ENCODE data around the gene PTPRK. TPM values are rescaled to one million over a fixed set of nuclear protein-coding genes. Genes with fewer than 3 reads are reported as not detected.

Gene PTPRK
- total and polyA plus RNA-seq, 2 donors (not counting 1 experiment from before 2014, with no cell fraction given) = 16.2 to 18.7 TPM

- H3K27ac Mint-ChIP-seq = no peak overlapping the region
- Histone ChIP-seq H3K4me1 (ENCODE audit: control insufficient read depth in 2 of 2, insufficient read depth in 2 of 2, low read length in 2 of 2) (peaks cover 21 to 23% of the 10 kb centered on the region in 2 donors), H3K27me3 (replicated peaks in 1 of 4; ENCODE audit: control extremely low read depth in 1 of 4, control insufficient read depth in 3 of 4, insufficient read depth in 4 of 4, low read length in 3 of 4) (peaks cover 0 to 36% (median 32%) of the 10 kb centered on the region in 4 experiments), H3K4me2 (replicated peaks; ENCODE audit: low read depth, low read length, poor library complexity, severe bottlenecking) (peak overlapping the region; percentile 87), H3K4me3 (ENCODE audit: control extremely low read depth in 1 of 5, extremely low read depth in 1 of 5, insufficient read depth in 1 of 5, low read depth in 2 of 5, low read length in 4 of 5) (no peak overlapping the region), H3K36me3 (replicated peaks in 1 of 2; ENCODE audit: control extremely low read depth in 1 of 2, control insufficient read depth in 1 of 2, extremely low read depth in 1 of 2, insufficient read depth in 2 of 2, low read length in 1 of 2) (no peaks in the 10 kb centered on the region), H2AFZ (ENCODE audit: insufficient read depth, low read depth, low read length, poor library complexity, severe bottlenecking) (no peak overlapping the region), H4K20me1 (ENCODE audit: control insufficient read depth, insufficient read depth, low read length, poor library complexity, severe bottlenecking) (no peaks in the 10 kb centered on the region), H3K9me3 (ENCODE audit: control extremely low read depth in 1 of 3, control insufficient read depth in 2 of 3, insufficient read depth in 1 of 3, low read length in 2 of 3) (peaks cover 0 to 11% (median 0%) of the 10 kb centered on the region in 3 donors), H3K27ac (ENCODE audit: low read length in 2 of 2) (no peak overlapping the region), H3K79me2 (ENCODE audit: control insufficient read depth, insufficient read depth, low read length) (no peaks in the 10 kb centered on the region), H3K9ac (ENCODE audit: low read length) (peak overlapping the region; percentile 65)
- no CpG with 5 or more reads among the region's 2 CpGs for WGBS (ENCODE audit: insufficient coverage)
- H3K4me1 Mint-ChIP-seq = peaks cover 20% of the 10 kb centered on the region
- H3K27me3 Mint-ChIP-seq = peaks cover 58% of the 10 kb centered on the region
- DNase-seq = peak; percentile 1
- ChIA-PET POLR2A (no interaction called here), CTCF (no interaction called here)
- H3K9me3 Mint-ChIP-seq (ENCODE audit: insufficient read depth) = no peaks in the 10 kb centered on the region
- intact Hi-C loops (cut with micrococcal nuclease) = no loop called here
- ATAC-seq (ENCODE audit: low read depth) = no peak
- H3K4me3 Mint-ChIP-seq = peak overlapping the region; percentile 86
- TF ChIP-seq CTCF (IDR thresholded peaks at IDR 0.05) = no peak
- TF ChIP-seq EZH2 (IDR thresholded peaks at IDR 0.05; ENCODE audit: borderline replicate concordance, insufficient read depth, low read depth, low read length, poor library complexity, severe bottlenecking) = no peak
Measured at GRCh38 chr6:128521282-128521632, 858 bp upstream of the PTPRK start.

- Histone ChIP-seq H3K4me1 (ENCODE audit: control insufficient read depth in 2 of 2, insufficient read depth in 2 of 2, low read length in 2 of 2) (peaks cover 21 to 23% of the 10 kb centered on the region in 2 donors), H3K9me3 (ENCODE audit: control extremely low read depth in 1 of 3, control insufficient read depth in 2 of 3, insufficient read depth in 1 of 3, low read length in 2 of 3) (peaks cover 0 to 11% (median 0%) of the 10 kb centered on the region in 3 donors), H3K36me3 (replicated peaks in 1 of 2; ENCODE audit: control extremely low read depth in 1 of 2, control insufficient read depth in 1 of 2, extremely low read depth in 1 of 2, insufficient read depth in 2 of 2, low read length in 1 of 2) (no peaks in the 10 kb centered on the region), H3K79me2 (ENCODE audit: control insufficient read depth, insufficient read depth, low read length) (no peaks in the 10 kb centered on the region), H3K4me2 (replicated peaks; ENCODE audit: low read depth, low read length, poor library complexity, severe bottlenecking) (peak overlapping the region; percentile 87), H2AFZ (ENCODE audit: insufficient read depth, low read depth, low read length, poor library complexity, severe bottlenecking) (peak overlapping the region; percentile 80), H3K9ac (ENCODE audit: low read length) (peak overlapping the region; percentile 65), H3K27ac (ENCODE audit: low read length in 2 of 2) (no peak overlapping the region), H3K27me3 (replicated peaks in 1 of 4; ENCODE audit: control extremely low read depth in 1 of 4, control insufficient read depth in 3 of 4, insufficient read depth in 4 of 4, low read length in 3 of 4) (peaks cover 0 to 36% (median 30%) of the 10 kb centered on the region in 4 experiments), H4K20me1 (ENCODE audit: control insufficient read depth, insufficient read depth, low read length, poor library complexity, severe bottlenecking) (no peaks in the 10 kb centered on the region), H3K4me3 (ENCODE audit: control extremely low read depth in 1 of 5, extremely low read depth in 1 of 5, insufficient read depth in 1 of 5, low read depth in 2 of 5, low read length in 4 of 5) (peak overlapping the region; percentile 30 to 65 (median 50))
- H3K9me3 Mint-ChIP-seq (ENCODE audit: insufficient read depth) = no peaks in the 10 kb centered on the region
- peaks cover 20% of the 10 kb centered on the region for H3K4me1 Mint-ChIP-seq
- no peak for ATAC-seq (ENCODE audit: low read depth)
- H3K27ac Mint-ChIP-seq = peak overlapping the region; percentile 41
- WGBS (ENCODE audit: insufficient coverage) = 4% methylated on average over 39 of the region's 39 CpGs
- ChIA-PET POLR2A (no interaction called here), CTCF (no interaction called here)
- DNase-seq = peak; percentile 36
- peak overlapping the region; percentile 86 for H3K4me3 Mint-ChIP-seq
- peaks cover 69% of the 10 kb centered on the region for H3K27me3 Mint-ChIP-seq
- TF ChIP-seq EZH2 (IDR thresholded peaks at IDR 0.05; ENCODE audit: borderline replicate concordance, insufficient read depth, low read depth, low read length, poor library complexity, severe bottlenecking) (no peak), CTCF (IDR thresholded peaks at IDR 0.05) (no peak)
- intact Hi-C loops (cut with micrococcal nuclease) = no loop called here
Measured at GRCh38 chr6:128519931-128520435, 416 bp downstream of the PTPRK start.
